Omental fat pad (tissue), 4 donors: ENCODE data around the gene PODXL2. TPM values are rescaled to one million over a fixed set of nuclear protein-coding genes. Genes with fewer than 3 reads are reported as not detected.

Experiments
- ATAC-seq: fragments of 150-250 bp; one replicate; pipeline ENCODE4 v1.9.1; 2016; ENCODE audit warnings: mild to moderate bottlenecking, moderate library complexity; ENCODE audit not compliant: low FRiP score
- DNase-seq: peaks from one replicate; pipeline ENCODE4 v3.0.0-alpha.2; 2019; ENCODE audit warnings: low spot score
- total RNA-seq, 4 donors: library from RNA; depleted of rRNA; stranded (reverse); fragments of >200 nt; gene quantifications; one replicate each; pipeline ENCODE4 v1.1.0, GENCODE V29; 2016
- TF ChIP-seq, protein P1 (sequence below), 3 donors: fragments of 450-650 bp; IDR thresholded peaks; one replicate each; pipeline ENCODE4 v1.5.1; 2016 to 2017; ENCODE audit warnings: antibody characterized with exemption in 3 of 3, mild to moderate bottlenecking in 3 of 3, moderate library complexity in 2 of 3

The PODXL2 gene
- total RNA-seq, 4 donors from 2014 or later, result 1.7 to 6.3 (median 2.9) TPM

DNA sequence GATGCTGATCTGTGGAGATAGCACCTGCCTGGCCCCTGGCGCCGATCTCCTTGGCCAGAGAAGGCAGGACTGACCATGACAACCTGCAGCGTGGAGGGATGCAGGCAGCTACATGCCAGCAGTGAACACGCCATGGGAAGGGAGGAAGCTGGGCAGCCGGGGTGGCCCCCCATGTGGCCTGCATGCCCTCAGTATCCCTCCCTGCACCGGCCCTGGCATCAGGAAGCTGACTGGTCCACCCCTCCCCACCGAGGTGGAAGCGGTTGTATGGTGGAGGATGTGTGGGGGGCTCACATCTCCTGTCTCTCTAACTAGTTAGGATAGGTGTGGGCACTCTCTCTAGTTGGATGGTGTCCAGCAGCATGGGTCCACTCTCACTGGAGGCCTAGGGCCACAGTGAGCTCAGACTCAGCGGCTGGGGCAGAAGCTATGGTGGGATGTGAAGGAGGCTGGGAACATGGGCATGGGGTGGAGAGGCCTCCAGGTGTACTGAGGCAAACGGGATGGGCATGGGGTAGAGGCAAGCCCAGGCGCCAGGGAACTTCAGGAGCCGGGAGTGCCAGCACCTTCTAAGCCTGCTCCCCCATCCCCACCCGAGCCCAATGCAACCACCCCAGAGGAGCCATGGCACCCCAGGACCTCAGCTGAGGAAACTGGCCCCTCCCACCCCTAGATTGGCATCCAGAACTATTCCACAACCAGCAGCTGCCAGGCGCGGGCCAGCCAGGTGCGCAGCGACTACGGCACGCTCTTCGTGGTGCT lies 42.0 kb downstream of the PODXL2 start:
- TF ChIP-seq, protein P1, sequence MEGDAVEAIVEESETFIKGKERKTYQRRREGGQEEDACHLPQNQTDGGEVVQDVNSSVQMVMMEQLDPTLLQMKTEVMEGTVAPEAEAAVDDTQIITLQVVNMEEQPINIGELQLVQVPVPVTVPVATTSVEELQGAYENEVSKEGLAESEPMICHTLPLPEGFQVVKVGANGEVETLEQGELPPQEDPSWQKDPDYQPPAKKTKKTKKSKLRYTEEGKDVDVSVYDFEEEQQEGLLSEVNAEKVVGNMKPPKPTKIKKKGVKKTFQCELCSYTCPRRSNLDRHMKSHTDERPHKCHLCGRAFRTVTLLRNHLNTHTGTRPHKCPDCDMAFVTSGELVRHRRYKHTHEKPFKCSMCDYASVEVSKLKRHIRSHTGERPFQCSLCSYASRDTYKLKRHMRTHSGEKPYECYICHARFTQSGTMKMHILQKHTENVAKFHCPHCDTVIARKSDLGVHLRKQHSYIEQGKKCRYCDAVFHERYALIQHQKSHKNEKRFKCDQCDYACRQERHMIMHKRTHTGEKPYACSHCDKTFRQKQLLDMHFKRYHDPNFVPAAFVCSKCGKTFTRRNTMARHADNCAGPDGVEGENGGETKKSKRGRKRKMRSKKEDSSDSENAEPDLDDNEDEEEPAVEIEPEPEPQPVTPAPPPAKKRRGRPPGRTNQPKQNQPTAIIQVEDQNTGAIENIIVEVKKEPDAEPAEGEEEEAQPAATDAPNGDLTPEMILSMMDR (IDR thresholded peaks at IDR 0.05), result no peak
- peak; percentile 18 for DNase-seq
- ATAC-seq, result no peak

DNA sequence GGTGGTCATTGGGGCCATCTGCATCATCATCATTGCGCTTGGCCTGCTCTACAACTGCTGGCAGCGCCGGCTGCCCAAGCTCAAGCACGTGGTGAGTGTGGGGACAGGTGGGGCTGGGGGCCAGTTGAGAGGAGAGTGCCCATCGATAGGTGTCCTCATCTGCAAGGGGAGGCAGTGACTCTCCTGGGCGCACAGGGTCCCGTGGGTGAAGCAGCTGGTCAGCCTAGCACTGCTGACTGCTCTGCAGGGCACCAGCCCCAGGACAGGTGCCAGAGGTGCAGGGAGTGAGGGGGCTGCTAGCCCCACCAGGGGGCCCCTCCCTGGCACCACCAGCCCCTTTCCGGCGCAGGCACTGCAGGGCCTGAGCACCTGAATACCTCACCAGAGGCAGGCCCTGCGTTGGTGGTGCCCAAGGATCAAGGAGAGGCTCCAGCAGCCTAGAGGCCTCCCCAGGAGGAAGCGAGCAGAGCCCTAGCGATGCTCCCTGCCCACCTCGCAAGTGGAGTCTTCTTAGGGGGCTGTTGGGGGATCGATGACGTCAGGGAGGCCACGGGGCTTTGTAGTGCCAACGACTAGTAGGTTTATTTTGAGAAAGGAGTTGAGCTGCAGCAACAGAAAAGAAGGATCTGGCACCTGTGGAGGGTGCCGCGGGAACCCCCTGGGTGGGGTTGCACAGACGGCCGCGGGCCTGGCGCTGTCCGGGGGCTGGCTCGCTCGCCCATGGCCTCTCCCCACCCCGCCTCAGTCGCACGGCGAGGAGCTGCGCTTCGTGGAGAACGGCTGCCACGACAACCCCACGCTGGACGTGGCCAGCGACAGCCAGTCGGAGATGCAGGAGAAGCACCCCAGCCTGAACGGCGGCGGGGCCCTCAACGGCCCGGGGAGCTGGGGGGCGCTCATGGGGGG lies 42.8 kb downstream of the PODXL2 start:
- TF ChIP-seq, protein P1 (IDR thresholded peaks at IDR 0.05), result no peak
- ATAC-seq (peak; percentile 8), DNase-seq (peak; percentile 21)

DNA sequence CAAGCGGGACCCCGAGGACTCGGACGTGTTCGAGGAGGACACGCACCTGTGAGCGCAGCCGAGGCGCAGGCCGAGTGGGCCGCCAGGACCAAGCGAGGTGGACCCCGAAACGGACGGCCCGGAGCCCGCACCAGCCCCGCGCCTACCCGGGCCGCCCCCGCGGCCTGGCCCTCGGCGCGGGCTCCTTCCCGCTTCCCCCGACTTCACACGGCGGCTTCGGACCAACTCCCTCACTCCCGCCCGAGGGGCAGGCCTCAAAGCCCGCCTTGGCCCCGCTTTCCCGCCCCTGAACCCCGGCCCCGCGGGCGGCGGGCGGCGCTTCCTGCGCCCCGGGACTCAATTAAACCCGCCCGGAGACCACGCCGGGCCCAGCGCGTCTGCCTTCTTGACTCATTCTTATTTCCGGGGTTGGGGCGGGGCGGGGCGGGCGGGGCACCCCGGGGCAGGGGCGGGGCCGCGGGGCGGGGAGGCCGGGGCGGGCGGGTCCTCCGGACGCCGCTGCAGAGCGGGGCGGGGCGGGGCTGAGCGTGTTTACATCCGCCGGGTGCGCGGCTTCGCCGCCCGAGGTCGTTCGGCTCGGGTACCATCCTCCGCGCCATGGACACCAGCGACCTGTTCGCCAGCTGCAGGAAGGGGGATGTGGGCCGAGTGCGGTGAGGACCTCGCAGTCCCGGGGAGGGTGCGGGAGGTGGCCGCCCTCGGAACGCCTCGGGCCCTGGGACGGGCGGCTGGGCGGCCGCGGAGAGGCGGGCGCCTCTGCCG lies 43.6 kb downstream of the PODXL2 start, which contains the start of gene ABTB1:
ABTB1 (plus strand) TSS at position 524 of the 762 bp plus-strand sequence; CDS start at position 598, 74 bp downstream.
- DNase-seq (peak; percentile 42), ATAC-seq (peak; percentile 74)
- TF ChIP-seq, protein P1 (IDR thresholded peaks at IDR 0.05), result no peak

GRCh38 chr3:127673191-127674100 lies 44.5 kb downstream of the PODXL2 start:
- ATAC-seq, result peak; percentile 49
- DNase-seq, result peak; percentile 23
- TF ChIP-seq, protein P1 (IDR thresholded peaks at IDR 0.05), result no peak

DNA sequence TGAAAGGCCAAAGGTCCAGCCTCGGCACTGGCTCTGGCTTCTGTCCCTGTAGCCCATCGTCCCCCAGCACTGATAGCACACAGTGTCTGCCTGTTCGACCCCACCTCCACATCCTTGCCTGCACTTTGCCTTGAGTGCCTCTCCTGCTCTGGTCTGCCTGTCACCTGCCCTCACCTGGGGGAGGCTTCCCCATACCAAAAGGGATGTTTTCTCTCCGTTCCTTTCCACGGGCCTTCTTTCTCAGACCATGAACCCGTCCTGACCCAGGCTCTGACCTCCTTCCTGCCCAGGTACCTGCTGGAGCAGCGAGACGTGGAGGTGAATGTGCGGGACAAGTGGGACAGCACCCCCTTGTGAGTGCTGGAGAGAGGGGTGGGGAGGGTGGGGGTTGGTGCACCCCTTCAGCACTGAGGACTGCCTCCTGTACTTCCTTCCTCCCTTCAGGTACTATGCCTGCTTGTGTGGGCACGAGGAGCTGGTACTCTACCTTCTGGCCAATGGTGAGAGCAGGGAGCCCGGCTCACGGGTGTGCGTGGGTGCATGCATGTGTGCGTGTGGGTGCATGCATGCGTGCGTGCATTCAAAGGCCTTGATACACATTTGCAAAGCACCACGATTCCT lies 45.2 kb downstream of the PODXL2 start:
- ATAC-seq, result no peak
- peak; percentile 17 for DNase-seq
- TF ChIP-seq, protein P1 (IDR thresholded peaks at IDR 0.05), result no peak
